ENCODE data around the gene FN3K.

DNA sequence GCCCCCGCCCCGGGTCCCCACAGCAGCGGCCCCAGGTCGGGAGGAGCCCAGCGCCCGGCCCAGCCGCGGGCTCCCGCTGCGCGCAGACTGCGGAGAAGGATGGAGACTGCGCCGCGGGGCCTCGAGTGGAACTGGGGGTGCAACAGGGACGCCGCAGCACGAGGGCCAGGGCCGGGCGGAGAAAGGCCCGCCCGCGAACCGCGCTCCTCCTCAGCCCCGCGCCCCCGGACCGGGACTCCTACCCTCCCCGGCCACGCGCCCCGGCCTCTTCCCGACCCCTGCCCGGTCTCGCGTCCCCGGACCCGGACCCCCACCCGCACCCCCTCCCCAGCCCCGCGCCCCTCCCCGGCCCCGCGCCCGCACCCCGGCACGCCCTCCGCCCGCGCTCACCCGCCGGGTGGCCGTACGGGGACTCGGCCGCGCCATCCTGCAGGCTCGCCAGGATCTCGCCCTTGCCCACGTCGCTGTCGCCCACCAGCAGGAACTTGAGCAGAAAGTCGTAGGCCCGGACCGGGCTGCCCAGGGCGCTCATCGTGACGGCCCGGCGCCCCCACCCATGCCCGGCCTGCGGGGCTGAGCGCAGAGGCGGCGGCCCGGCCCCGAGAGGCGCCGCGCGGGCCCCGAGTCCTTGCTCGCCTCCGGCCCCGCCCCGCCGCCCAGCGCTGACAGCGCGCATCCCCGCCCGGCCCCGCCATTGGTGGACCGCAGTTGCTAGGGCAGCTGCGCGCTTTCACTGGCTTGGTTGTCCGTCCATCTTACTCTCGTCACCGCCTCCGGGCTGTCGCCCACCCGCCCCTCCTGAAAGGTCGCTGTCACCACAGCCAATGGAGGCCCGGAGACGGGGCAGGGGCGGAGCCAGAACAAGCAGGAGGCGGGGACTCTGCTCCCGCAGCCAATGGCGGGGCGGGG lies 37.1 kb upstream of the FN3K start, which contains the start of gene RAB40B:
- no peak for TF ChIP-seq GATA2 (IDR thresholded peaks at IDR 0.05; ENCODE audit: low read depth, low read length)
- no peak for TF ChIP-seq GATA3 (IDR thresholded peaks at IDR 0.05; ENCODE audit: low read depth, low read length)
